Caco-2 (cell line): ENCODE data around the gene SLC7A5. TPM values are rescaled to one million over a fixed set of nuclear protein-coding genes. Genes with fewer than 3 reads are reported as not detected.
A peak's percentile ranks its signal among the peaks of the same experiment; 100 is the strongest.

ENCODE experiments used
- BruUV-seq: library from RNA; stranded (reverse); fragments of 400-500 nt; replicated peaks from 2 replicates; lab custom pipeline; 2021; lab: Mats Ljungman, UMichigan
- CTCF ChIA-PET: fragments of 300-600 bp; sonication (Branson Sonifier 250); formaldehyde crosslinking; loops from one replicate; lab custom pipeline; 2022; ENCODE audit warnings: antibody characterized with exemption; lab: Charles Lee
- POLR2A ChIA-PET: fragments of 300-600 bp; sonication (Branson Sonifier 250); formaldehyde crosslinking; loops from one replicate; lab custom pipeline; 2022; ENCODE audit warnings: antibody characterized with exemption; lab: Charles Lee
- DNase-seq, 2 experiments: peaks; one replicate each; pipeline versions ENCODE4 v3.0.0 to v3.0.0-alpha.2; 2020 to 2022
- H3K27me3 ChIP-seq: replicated peaks from 2 replicates; pipeline ENCODE4 v1.6.0; 2011; ENCODE audit warnings: low read length; ENCODE audit not compliant: control insufficient read depth, insufficient read depth
- H3K36me3 ChIP-seq: 2 replicates; pipeline ENCODE4 v1.5.1; 2011; ENCODE audit warnings: low read length; ENCODE audit not compliant: control insufficient read depth, insufficient read depth
- H3K4me1 ChIP-seq: fragments of 250-450 bp; sonication (Bioruptor Pico); 2 replicates; pipeline ENCODE4 v1.5.1; 2020; ENCODE audit warnings: mild to moderate bottlenecking
- H3K4me3 ChIP-seq: 2 replicates; pipeline ENCODE4 v1.5.1; 2011; ENCODE audit warnings: low read depth, mild to moderate bottlenecking, control low read depth, low read length
- H3K9me3 ChIP-seq: fragments of 250-450 bp; sonication (Bioruptor Pico); 2 replicates; pipeline ENCODE4 v1.5.1; 2020; ENCODE audit warnings: mild to moderate bottlenecking, moderate library complexity
- H3K27ac Mint-ChIP-seq: one replicate; pipeline ENCODE4 v1.8.0; 2022; ENCODE audit warnings: mixed read lengths; ENCODE audit not compliant: unreplicated experiment
- H3K27me3 Mint-ChIP-seq: one replicate; pipeline ENCODE4 v1.8.0; 2022; ENCODE audit warnings: mixed read lengths; ENCODE audit not compliant: insufficient read depth, unreplicated experiment
- H3K36me3 Mint-ChIP-seq: one replicate; pipeline ENCODE4 v1.8.0; 2022; ENCODE audit warnings: mild to moderate bottlenecking, mixed read lengths; ENCODE audit not compliant: insufficient read depth, unreplicated experiment
- H3K4me1 Mint-ChIP-seq: one replicate; pipeline ENCODE4 v1.8.0; 2022; ENCODE audit warnings: low read depth, mixed read lengths; ENCODE audit not compliant: unreplicated experiment
- H3K4me3 Mint-ChIP-seq: one replicate; pipeline ENCODE4 v1.8.0; 2022; ENCODE audit warnings: mild to moderate bottlenecking, moderate library complexity, mixed read lengths; ENCODE audit not compliant: unreplicated experiment
- H3K9me3 Mint-ChIP-seq: one replicate; pipeline ENCODE4 v1.8.0; 2022; ENCODE audit warnings: mixed read lengths; ENCODE audit not compliant: unreplicated experiment
- CTCF ChIP-seq, 2 experiments: fragments of 200-600 bp in 1 of 2; IDR thresholded peaks; 1 replicate in 1 of 2; 2 replicates in 1 of 2; pipeline versions ENCODE4 v1.5.1 to v1.8.0; 2011 to 2022; ENCODE audit warnings: antibody characterized with exemption in 1 of 2, control low read depth in 1 of 2, inconsistent platforms in 1 of 2, low read depth in 1 of 2, low read length in 1 of 2, mild to moderate bottlenecking in 1 of 2, moderate library complexity in 1 of 2; ENCODE audit not compliant: insufficient read depth in 1 of 2, severe bottlenecking in 1 of 2, unreplicated experiment in 1 of 2
- intact Hi-C: fragments of 100-400 bp; cut with micrococcal nuclease; formaldehyde crosslinking; loops from one replicate; pipeline ENCODE4 v1.10.0; 2022; ENCODE audit not compliant: unreplicated experiment
- total RNA-seq: library from RNA; stranded (reverse); gene quantifications from 2 replicates; pipeline ENCODE4 v1.2.3, GENCODE V29; 2022

Gene SLC7A5
- total RNA-seq, 1 experiment from 2014 or later: 534 TPM

GRCh38 chr16:87809150-87809902, 60.0 kb downstream of the SLC7A5 start:
- H3K27me3 ChIP-seq: no peaks in the 10 kb centered on the region
- ChIA-PET CTCF (interaction anchor here (0.7 kb wide), 1 partner anchor 741 kb away, joined by 3 read pairs; no protein-coding TSS in a partner anchor), POLR2A (no interaction called here)
- H3K9me3 ChIP-seq: no peaks in the 10 kb centered on the region
- Mint-ChIP-seq H3K4me3 (no peak overlapping the region), H3K36me3 (peaks cover 15% of the 10 kb centered on the region), H3K4me1 (peaks cover 18% of the 10 kb centered on the region), H3K9me3 (no peaks in the 10 kb centered on the region), H3K27ac (peak overlapping the region; percentile 3), H3K27me3 (no peaks in the 10 kb centered on the region)
- peak in 1 of 2 experiments; percentile 27 for DNase-seq
- intact Hi-C loops: no loop called here
- BruUV-seq: no TSS peak
- no peak for TF ChIP-seq CTCF (IDR thresholded peaks at IDR 0.05; ENCODE audit: insufficient read depth in 1 of 2, low read depth in 1 of 2, low read length in 1 of 2, severe bottlenecking in 1 of 2, unreplicated experiment in 1 of 2)
- peaks cover 18% of the 10 kb centered on the region for H3K4me1 ChIP-seq
- H3K4me3 ChIP-seq: no peak overlapping the region
- no peaks in the 10 kb centered on the region for H3K36me3 ChIP-seq

GRCh38 chr16:87808108-87808507, 61.2 kb downstream of the SLC7A5 start:
- no TSS peak for BruUV-seq
- Mint-ChIP-seq H3K4me3 (no peak overlapping the region), H3K4me1 (peaks cover 18% of the 10 kb centered on the region), H3K36me3 (peaks cover 15% of the 10 kb centered on the region), H3K9me3 (no peaks in the 10 kb centered on the region), H3K27ac (peak overlapping the region; percentile 3), H3K27me3 (no peaks in the 10 kb centered on the region)
- Histone ChIP-seq H3K36me3 (no peaks in the 10 kb centered on the region), H3K27me3 (no peaks in the 10 kb centered on the region), H3K4me1 (peaks cover 18% of the 10 kb centered on the region), H3K9me3 (peaks cover 7% of the 10 kb centered on the region), H3K4me3 (no peak overlapping the region)
- intact Hi-C loops: no loop called here
- CTCF ChIA-PET: interaction anchor here (0.5 to 1.7 kb wide), 3 partner anchors 29 to 100 kb away, joined by 3 to 10 read pairs (median 3); no protein-coding TSS in a partner anchor
- DNase-seq: no peak
- TF ChIP-seq CTCF (IDR thresholded peaks at IDR 0.05; ENCODE audit: insufficient read depth in 1 of 2, low read depth in 1 of 2, low read length in 1 of 2, severe bottlenecking in 1 of 2, unreplicated experiment in 1 of 2): no peak
- POLR2A ChIA-PET: no interaction called here

GRCh38 chr16:87806641-87807546, 62.4 kb downstream of the SLC7A5 start:
- peaks cover 18% of the 10 kb centered on the region for H3K4me1 Mint-ChIP-seq
- CTCF ChIA-PET: interaction anchor here (0.5 to 1.8 kb wide), 8 partner anchors 13 to 830 kb away, joined by 3 to 10 read pairs (median 4); no protein-coding TSS in a partner anchor
- peak overlapping the region; percentile 16 for H3K4me3 ChIP-seq

More at GRCh38 chr16:87806641-87807546, 62.4 kb downstream of the SLC7A5 start:
- no peak for TF ChIP-seq CTCF (IDR thresholded peaks at IDR 0.05; ENCODE audit: insufficient read depth in 1 of 2, low read depth in 1 of 2, low read length in 1 of 2, severe bottlenecking in 1 of 2, unreplicated experiment in 1 of 2)
- DNase-seq: peak; percentile 78 to 85
- Mint-ChIP-seq H3K27ac (peak overlapping the region; percentile 97), H3K27me3 (no peaks in the 10 kb centered on the region), H3K36me3 (peaks cover 15% of the 10 kb centered on the region), H3K4me3 (peak overlapping the region; percentile 68), H3K9me3 (no peaks in the 10 kb centered on the region)
- POLR2A ChIA-PET: interaction anchor here (0.6 to 2.2 kb wide), 6 partner anchors 28 to 64 kb away, joined by 3 to 21 read pairs (median 6); partner anchors contain the start of gene SLC7A5
- Histone ChIP-seq H3K36me3 (no peaks in the 10 kb centered on the region), H3K9me3 (peaks cover 10% of the 10 kb centered on the region), H3K4me1 (peaks cover 18% of the 10 kb centered on the region), H3K27me3 (no peaks in the 10 kb centered on the region)
- intact Hi-C loops: loop anchor here (2.0 kb wide), 1 partner anchor 18 kb away; no protein-coding TSS in a partner anchor
- TSS peak; percentile 69 for BruUV-seq
